GDM1 (cell line): Measurements from ENCODE around the gene CDH4.
"Not testable (repeated sequence)": the region's sequence is repeated elsewhere in the genome, so short reads cannot be mapped to it uniquely, and the experiment has no call there.

ENCODE experiments used
- DNase-seq: peaks from one replicate; lab custom pipeline; 2025; lab: John Stamatoyannopoulos, UW

CDH4 gene

GRCh38 chr20:61459705-61460104, 207.6 kb downstream of the CDH4 start:
- no peak for DNase-seq

GRCh38 chr20:61460261-61461052, 208.4 kb downstream of the CDH4 start:
- no peak for DNase-seq

- DNase-seq = no peak
Observed at GRCh38 chr20:61461461-61461860, 209.4 kb downstream of the CDH4 start.

- no peak for DNase-seq
Observed at GRCh38 chr20:61464307-61465303, 212.5 kb downstream of the CDH4 start.

- DNase-seq = no peak
Observed at GRCh38 chr20:61475729-61476128, 223.7 kb downstream of the CDH4 start.

- DNase-seq = no peak
Observed at GRCh38 chr20:61476956-61477355, 224.9 kb downstream of the CDH4 start.

- DNase-seq = no peak
Observed at GRCh38 chr20:61477451-61477861, 225.4 kb downstream of the CDH4 start.

- no peak for DNase-seq
Observed at GRCh38 chr20:61478094-61478493, 226.0 kb downstream of the CDH4 start.

GRCh38 chr20:61478611-61479305, 226.7 kb downstream of the CDH4 start:
- no peak for DNase-seq

GRCh38 chr20:61479433-61479832, 227.4 kb downstream of the CDH4 start:
- not testable (repeated sequence) for DNase-seq

- no peak for DNase-seq
Observed at GRCh38 chr20:61480158-61480825, 228.2 kb downstream of the CDH4 start.

- no peak for DNase-seq
Observed at GRCh38 chr20:61482056-61482887, 230.2 kb downstream of the CDH4 start.

- no peak for DNase-seq
Observed at GRCh38 chr20:61482901-61483300, 230.8 kb downstream of the CDH4 start.

- no peak for DNase-seq
Observed at GRCh38 chr20:61483336-61484067, 231.4 kb downstream of the CDH4 start.

- DNase-seq = no peak
Observed at GRCh38 chr20:61486198-61486597, 234.1 kb downstream of the CDH4 start.

- DNase-seq = no peak
Observed at GRCh38 chr20:61487346-61487996, 235.4 kb downstream of the CDH4 start.

- DNase-seq = no peak
Observed at GRCh38 chr20:61487997-61488371, 235.9 kb downstream of the CDH4 start.

GRCh38 chr20:61490721-61491120, 238.7 kb downstream of the CDH4 start:
- no peak for DNase-seq

GRCh38 chr20:61492065-61492464, 240.0 kb downstream of the CDH4 start:
- no peak for DNase-seq
